OCI-LY1 (cell line): ENCODE data around the gene ORAI1.

Experiments used
- H2AFZ ChIP-seq: fragments of 200-600 bp; sonication (generic), shearing (Covaris generic); 2 replicates; pipeline ENCODE4 v1.6.0; 2014; ENCODE audit warnings: antibody characterized with exemption, mild to moderate bottlenecking, low read length
- H3F3A ChIP-seq: fragments of 200-600 bp; sonication (generic), shearing (Covaris generic); 2 replicates; pipeline ENCODE4 v1.6.0; 2014; ENCODE audit warnings: mild to moderate bottlenecking, antibody characterized with exemption, low read length, moderate library complexity; ENCODE audit not compliant: insufficient read depth
- H3K27ac ChIP-seq: fragments of 200-600 bp; sonication (generic); 2 replicates; pipeline ENCODE4 v1.5.1; 2014; ENCODE audit warnings: low read length, mixed run types, mild to moderate bottlenecking, low read depth; ENCODE audit not compliant: poor library complexity, severe bottlenecking
- H3K27me3 ChIP-seq: fragments of 200-600 bp; sonication (generic); 2 replicates; pipeline ENCODE4 v1.6.0; 2014; ENCODE audit warnings: antibody characterized with exemption, mild to moderate bottlenecking, low read length, moderate library complexity; ENCODE audit not compliant: insufficient read depth
- H3K36me3 ChIP-seq: fragments of 200-600 bp; sonication (generic); 2 replicates; pipeline ENCODE4 v1.6.1; 2014; ENCODE audit warnings: mild to moderate bottlenecking, antibody characterized with exemption, low read length, moderate library complexity, mixed read lengths; ENCODE audit not compliant: insufficient read depth
- H3K4me1 ChIP-seq: fragments of 200-600 bp; sonication (generic); 2 replicates; pipeline ENCODE4 v1.5.1; 2014; ENCODE audit warnings: mild to moderate bottlenecking, low read length, moderate library complexity; ENCODE audit not compliant: insufficient read depth, severe bottlenecking
- H3K4me2 ChIP-seq: fragments of 200-600 bp; sonication (generic), shearing (Covaris generic); 2 replicates; pipeline ENCODE4 v1.6.1; 2014; ENCODE audit warnings: low read length
- H3K4me3 ChIP-seq: fragments of 200-600 bp; sonication (generic); 2 replicates; pipeline ENCODE4 v1.5.1; 2014; ENCODE audit warnings: low read length, low read depth, mild to moderate bottlenecking, mixed read lengths; ENCODE audit not compliant: poor library complexity, severe bottlenecking
- H3K79me2 ChIP-seq: fragments of 200-600 bp; shearing (Covaris generic); 2 replicates; pipeline ENCODE4 v1.6.1; 2016; ENCODE audit warnings: mixed run types, low read length, mixed read lengths; ENCODE audit not compliant: insufficient read depth
- H3K9ac ChIP-seq: fragments of 200-600 bp; sonication (generic), shearing (Covaris generic); 2 replicates; pipeline ENCODE4 v1.6.1; 2014; ENCODE audit warnings: mild to moderate bottlenecking, low read length, mixed read lengths
- H3K9me2 ChIP-seq: fragments of 200-600 bp; sonication (generic), shearing (Covaris generic); 2 replicates; pipeline ENCODE4 v1.6.1; 2014; ENCODE audit warnings: low read depth, mild to moderate bottlenecking, low read length, mixed read lengths
- H3K9me3 ChIP-seq: fragments of 200-600 bp; shearing (Covaris generic); 2 replicates; pipeline ENCODE4 v1.6.1; 2014; ENCODE audit warnings: low read length, mixed read lengths
- H4K20me1 ChIP-seq: fragments of 200-600 bp; sonication (generic), shearing (Covaris generic); 2 replicates; pipeline ENCODE4 v1.6.0; 2016; ENCODE audit warnings: mild to moderate bottlenecking, low read length; ENCODE audit not compliant: insufficient read depth
- EZH2 ChIP-seq: fragments of 200-600 bp; sonication (generic), shearing (Covaris generic); IDR thresholded peaks from 2 replicates; pipeline ENCODE4 v1.8.0; 2017; ENCODE audit warnings: borderline replicate concordance, mixed run types, mild to moderate bottlenecking, antibody characterized with exemption, low read length, moderate library complexity, mixed read lengths
- TF ChIP-seq, protein P1 (sequence below): fragments of 200-600 bp; sonication (generic), shearing (Covaris generic); IDR thresholded peaks from 2 replicates; pipeline ENCODE4 v1.5.1; 2017; ENCODE audit warnings: mild to moderate bottlenecking, antibody characterized with exemption, low read length, moderate library complexity, mixed read lengths

ORAI1 gene

DNA sequence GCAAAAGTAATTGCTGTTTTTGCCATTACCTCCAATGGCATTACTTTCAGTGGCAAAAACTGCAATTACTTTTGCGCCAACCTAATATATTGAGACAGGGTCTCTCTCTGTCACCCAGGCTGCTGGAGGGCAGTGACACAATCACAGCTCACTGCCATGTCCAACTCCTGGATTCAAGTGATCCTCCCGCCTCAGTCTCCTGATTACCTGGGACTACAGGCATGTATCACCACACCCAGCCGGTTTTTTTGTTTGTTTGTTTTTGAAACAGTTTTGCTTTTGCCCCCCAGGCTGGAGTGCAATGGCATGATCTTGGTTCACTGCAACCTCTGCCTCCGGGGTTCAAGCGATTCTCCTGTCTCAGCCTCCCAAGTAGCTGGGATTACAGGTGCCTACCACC lies 29.8 kb upstream of the ORAI1 start:
- Histone ChIP-seq H3F3A (no peaks in the 10 kb centered on the region), H3K9ac (no peak overlapping the region), H3K79me2 (no peaks in the 10 kb centered on the region), H3K4me3 (no peak overlapping the region), H3K36me3 (no peaks in the 10 kb centered on the region), H3K9me3 (no peaks in the 10 kb centered on the region), H3K4me1 (peaks cover 2% of the 10 kb centered on the region), H3K27ac (no peak overlapping the region), H3K4me2 (no peak overlapping the region), H4K20me1 (no peaks in the 10 kb centered on the region), H3K27me3 (no peaks in the 10 kb centered on the region), H2AFZ (no peak overlapping the region), H3K9me2 (no peaks in the 10 kb centered on the region)
- TF ChIP-seq, protein P1, sequence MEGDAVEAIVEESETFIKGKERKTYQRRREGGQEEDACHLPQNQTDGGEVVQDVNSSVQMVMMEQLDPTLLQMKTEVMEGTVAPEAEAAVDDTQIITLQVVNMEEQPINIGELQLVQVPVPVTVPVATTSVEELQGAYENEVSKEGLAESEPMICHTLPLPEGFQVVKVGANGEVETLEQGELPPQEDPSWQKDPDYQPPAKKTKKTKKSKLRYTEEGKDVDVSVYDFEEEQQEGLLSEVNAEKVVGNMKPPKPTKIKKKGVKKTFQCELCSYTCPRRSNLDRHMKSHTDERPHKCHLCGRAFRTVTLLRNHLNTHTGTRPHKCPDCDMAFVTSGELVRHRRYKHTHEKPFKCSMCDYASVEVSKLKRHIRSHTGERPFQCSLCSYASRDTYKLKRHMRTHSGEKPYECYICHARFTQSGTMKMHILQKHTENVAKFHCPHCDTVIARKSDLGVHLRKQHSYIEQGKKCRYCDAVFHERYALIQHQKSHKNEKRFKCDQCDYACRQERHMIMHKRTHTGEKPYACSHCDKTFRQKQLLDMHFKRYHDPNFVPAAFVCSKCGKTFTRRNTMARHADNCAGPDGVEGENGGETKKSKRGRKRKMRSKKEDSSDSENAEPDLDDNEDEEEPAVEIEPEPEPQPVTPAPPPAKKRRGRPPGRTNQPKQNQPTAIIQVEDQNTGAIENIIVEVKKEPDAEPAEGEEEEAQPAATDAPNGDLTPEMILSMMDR = no peak
- TF ChIP-seq EZH2 = no peak

DNA sequence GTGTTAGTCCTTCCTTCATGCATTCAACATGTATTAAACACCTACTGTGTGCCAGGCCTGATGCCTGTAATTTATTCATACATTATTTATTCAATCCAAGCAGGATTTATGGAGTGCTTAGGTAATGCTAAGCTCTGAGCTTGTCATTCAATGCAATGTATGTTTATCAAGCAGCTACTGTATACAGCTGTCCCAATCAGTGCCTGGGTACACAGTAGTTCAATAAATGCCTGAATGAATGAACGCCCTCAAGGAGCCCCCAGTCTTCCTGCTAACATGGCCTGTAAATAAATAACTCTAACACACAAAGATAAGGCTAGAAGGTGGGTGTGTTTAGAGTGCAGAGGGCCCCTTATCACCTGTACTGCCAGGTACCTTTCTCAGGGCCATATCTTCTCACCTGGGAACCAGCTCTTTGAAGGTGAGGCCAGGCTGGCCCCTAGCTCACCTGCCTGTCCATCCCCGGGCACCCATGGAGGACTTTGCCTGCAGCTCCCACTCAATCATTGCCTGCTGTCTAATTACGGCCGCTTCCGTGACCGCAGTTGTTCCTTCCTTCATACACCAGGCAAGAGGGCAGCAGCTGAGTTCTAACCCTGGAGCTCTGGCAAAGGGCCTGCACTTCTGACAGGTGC lies 25.5 kb upstream of the ORAI1 start:
- no peak overlapping the region for H3K4me2 ChIP-seq
- H3K9me3 ChIP-seq = no peaks in the 10 kb centered on the region
- no peaks in the 10 kb centered on the region for H3K79me2 ChIP-seq
- H2AFZ ChIP-seq = no peak overlapping the region
- no peak overlapping the region for H3K4me3 ChIP-seq
- TF ChIP-seq EZH2 = no peak
- TF ChIP-seq, protein P1 = no peak
- H3K4me1 ChIP-seq = no peaks in the 10 kb centered on the region
- no peak overlapping the region for H3K9ac ChIP-seq
- H3K9me2 ChIP-seq = no peaks in the 10 kb centered on the region
- no peaks in the 10 kb centered on the region for H3F3A ChIP-seq
- no peak overlapping the region for H3K27ac ChIP-seq
- H3K27me3 ChIP-seq = no peaks in the 10 kb centered on the region
- no peaks in the 10 kb centered on the region for H4K20me1 ChIP-seq
- H3K36me3 ChIP-seq = no peaks in the 10 kb centered on the region

DNA sequence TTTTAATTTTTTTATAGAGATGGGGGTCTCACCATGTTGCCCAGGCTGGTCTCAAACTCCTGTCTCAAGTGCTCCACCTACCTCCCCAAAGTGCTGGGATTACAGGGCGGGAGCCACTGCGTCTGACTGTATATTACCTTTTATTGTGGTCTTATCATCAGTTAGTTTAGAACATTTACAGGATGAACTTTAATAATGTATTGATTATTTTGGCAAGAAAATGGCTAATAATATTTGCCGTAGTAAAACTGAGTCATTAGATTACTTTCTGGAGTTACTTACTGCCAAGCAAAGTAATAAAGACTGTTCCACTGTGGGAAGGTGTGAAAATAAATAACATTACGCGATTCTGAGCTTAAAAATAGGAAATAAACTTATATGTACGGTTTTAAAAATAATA lies 23.6 kb upstream of the ORAI1 start:
- Histone ChIP-seq H3K9me2 (no peaks in the 10 kb centered on the region), H3F3A (no peaks in the 10 kb centered on the region), H3K4me1 (no peaks in the 10 kb centered on the region), H3K27me3 (no peaks in the 10 kb centered on the region), H4K20me1 (no peaks in the 10 kb centered on the region), H3K27ac (no peak overlapping the region), H3K4me2 (no peak overlapping the region), H3K9me3 (no peaks in the 10 kb centered on the region), H3K79me2 (no peaks in the 10 kb centered on the region), H2AFZ (no peak overlapping the region), H3K36me3 (no peaks in the 10 kb centered on the region), H3K4me3 (no peak overlapping the region), H3K9ac (no peak overlapping the region)
- TF ChIP-seq, protein P1 = no peak
